IMR-90 (cell line): ENCODE results near the gene ZNF276. TPM values are rescaled to one million over a fixed set of nuclear protein-coding genes. Genes with fewer than 3 reads are reported as not detected.

Experiments used
- ATAC-seq: fragments of 200-7000 bp; cut with Tn5 transposase; 2 replicates; pipeline ENCODE4 v1.9.1; 2020; ENCODE audit warnings: low read depth, mild to moderate bottlenecking, moderate library complexity
- BruUV-seq: library from RNA; stranded (reverse); fragments of 400-500 nt; replicated peaks from 2 replicates; lab custom pipeline; 2021; lab: Mats Ljungman, UMichigan
- CTCF ChIA-PET: fragments of 300-600 bp; formaldehyde crosslinking; extraction: SDS; loops from one replicate; lab custom pipeline; 2021; ENCODE audit warnings: antibody characterized with exemption; lab: Yijun Ruan, JAX
- POLR2A ChIA-PET: fragments of 300-600 bp; sonication (Branson Sonifier 250); formaldehyde crosslinking; loops from one replicate; lab custom pipeline; 2022; ENCODE audit warnings: antibody characterized with exemption; ENCODE audit not compliant: unreplicated experiment; lab: Charles Lee
- DNase-seq: peaks from one replicate; pipeline ENCODE4 v3.0.0; 2013
- H2AFZ ChIP-seq: replicated peaks from 2 replicates; pipeline ENCODE3; 2013; ENCODE audit warnings: low read length, mild to moderate bottlenecking; ENCODE audit not compliant: poor library complexity
- H2AK5ac ChIP-seq: 2 replicates; pipeline ENCODE4 v1.6.1; 2013; ENCODE audit warnings: low read depth, low read length, inconsistent platforms
- H2AK9ac ChIP-seq: replicated peaks from 2 replicates; pipeline ENCODE3; 2013; ENCODE audit warnings: mild to moderate bottlenecking, low read depth, low read length, moderate library complexity; ENCODE audit not compliant: poor library complexity
- H2BK120ac ChIP-seq: 2 replicates; pipeline ENCODE4 v1.6.1; 2013; ENCODE audit warnings: low read depth, low read length, inconsistent platforms
- H2BK15ac ChIP-seq: 3 replicates; pipeline ENCODE4 v1.6.1; 2013; ENCODE audit warnings: low read depth, low read length, inconsistent platforms
- H2BK20ac ChIP-seq: 2 replicates; pipeline ENCODE4 v1.6.1; 2013; ENCODE audit warnings: low read depth, mild to moderate bottlenecking, inconsistent platforms, low read length, moderate library complexity
- H2BK5ac ChIP-seq: 2 replicates; pipeline ENCODE4 v1.6.1; 2013; ENCODE audit warnings: mild to moderate bottlenecking, low read depth, low read length, inconsistent platforms; ENCODE audit not compliant: poor library complexity, severe bottlenecking
- H3K14ac ChIP-seq: replicated peaks from 2 replicates; pipeline ENCODE4 v1.6.1; 2013; ENCODE audit warnings: low read depth, low read length, inconsistent platforms
- H3K18ac ChIP-seq: 2 replicates; pipeline ENCODE4 v1.6.1; 2013; ENCODE audit warnings: low read depth, low read length, control low read depth
- H3K23ac ChIP-seq: 2 replicates; pipeline ENCODE4 v1.6.1; 2013; ENCODE audit warnings: low read depth, low read length, inconsistent platforms
- H3K27ac ChIP-seq: 2 replicates; pipeline ENCODE4 v1.5.1; 2013; ENCODE audit warnings: mild to moderate bottlenecking, control low read depth, low read length; ENCODE audit not compliant: insufficient read depth
- H3K27me3 ChIP-seq: 2 replicates; pipeline ENCODE4 v1.6.1; 2013; ENCODE audit warnings: low read length; ENCODE audit not compliant: control insufficient read depth, insufficient read depth
- H3K36me3 ChIP-seq: 2 replicates; pipeline ENCODE4 v1.6.1; 2013; ENCODE audit warnings: low read length, mixed read lengths; ENCODE audit not compliant: control insufficient read depth, insufficient read depth
- H3K4ac ChIP-seq: 2 replicates; pipeline ENCODE4 v1.6.1; 2013; ENCODE audit warnings: low read depth, low read length, inconsistent platforms
- H3K4me1 ChIP-seq: 2 replicates; pipeline ENCODE4 v1.6.1; 2013; ENCODE audit warnings: low read length, mixed read lengths; ENCODE audit not compliant: control insufficient read depth, insufficient read depth
- H3K4me2 ChIP-seq: 2 replicates; pipeline ENCODE4 v1.6.1; 2013; ENCODE audit warnings: low read depth, mild to moderate bottlenecking, control low read depth, low read length, moderate library complexity
- H3K4me3 ChIP-seq: 2 replicates; pipeline ENCODE4 v1.5.1; 2013; ENCODE audit warnings: low read depth, mild to moderate bottlenecking, control low read depth, low read length, moderate library complexity; ENCODE audit not compliant: insufficient read depth
- H3K56ac ChIP-seq: 2 replicates; pipeline ENCODE4 v1.6.1; 2013; ENCODE audit warnings: low read length, inconsistent platforms; ENCODE audit not compliant: insufficient read depth; ENCODE audit errors: extremely low read depth
- H3K79me1 ChIP-seq, 2 experiments: 2 replicates each; pipeline ENCODE4 v1.6.1; 2013; ENCODE audit warnings: low read length in 2 of 2, inconsistent platforms in 1 of 2, low read depth in 1 of 2
- H3K9ac ChIP-seq: 2 replicates; pipeline ENCODE4 v1.6.1; 2013; ENCODE audit warnings: low read depth, low read length, control low read depth
- H3K9me1 ChIP-seq: 2 replicates; pipeline ENCODE4 v1.6.1; 2013; ENCODE audit warnings: low read length, inconsistent platforms; ENCODE audit not compliant: insufficient read depth
- H3K9me3 ChIP-seq: 2 replicates; pipeline ENCODE4 v1.6.1; 2013; ENCODE audit warnings: low read length; ENCODE audit not compliant: control insufficient read depth, insufficient read depth
- H4K20me1 ChIP-seq: 2 replicates; pipeline ENCODE4 v1.6.1; 2013; ENCODE audit warnings: low read length, inconsistent platforms; ENCODE audit not compliant: insufficient read depth
- H4K5ac ChIP-seq: 2 replicates; pipeline ENCODE4 v1.6.1; 2013; ENCODE audit warnings: mild to moderate bottlenecking, low read depth, low read length, control low read depth
- H4K8ac ChIP-seq, 2 experiments: 2 replicates each; pipeline ENCODE4 v1.6.1; 2013; ENCODE audit warnings: low read depth in 2 of 2, low read length in 2 of 2, control low read depth in 1 of 2, inconsistent platforms in 1 of 2
- H4K91ac ChIP-seq: 2 replicates; pipeline ENCODE4 v1.6.1; 2013; ENCODE audit warnings: low read depth, low read length, inconsistent platforms; ENCODE audit not compliant: insufficient read depth
- CEBPB ChIP-seq: IDR thresholded peaks from 2 replicates; pipeline ENCODE4 v1.6.1; 2012; ENCODE audit warnings: low read depth, low read length, improper control_type of control experiment
- CHD1 ChIP-seq: IDR thresholded peaks from 2 replicates; pipeline ENCODE4 v1.6.1; 2012; ENCODE audit warnings: low read depth, low read length, improper control_type of control experiment
- CTCF ChIP-seq: conservative IDR thresholded peaks from 2 replicates; pipeline ENCODE4 v1.5.1; 2012; ENCODE audit warnings: mild to moderate bottlenecking, low read depth, low read length, improper control_type of control experiment
- FOS ChIP-seq: fragments of 150-350 bp; IDR thresholded peaks from 2 replicates; pipeline ENCODE4 v1.6.1; 2016; ENCODE audit warnings: low read depth, low read length
- MAFK ChIP-seq: IDR thresholded peaks from 2 replicates; pipeline ENCODE4 v1.6.1; 2012; ENCODE audit warnings: low read depth, low read length, improper control_type of control experiment
- MAZ ChIP-seq: IDR thresholded peaks from 2 replicates; pipeline ENCODE4 v1.6.1; 2012; ENCODE audit warnings: low read depth, mild to moderate bottlenecking, low read length, improper control_type of control experiment, moderate library complexity, borderline replicate concordance
- MXI1 ChIP-seq: IDR thresholded peaks from 2 replicates; pipeline ENCODE4 v1.6.1; 2012; ENCODE audit warnings: low read depth, mild to moderate bottlenecking, low read length, moderate library complexity, borderline replicate concordance
- NFE2L2 ChIP-seq: fragments of 150-350 bp; IDR thresholded peaks from 2 replicates; pipeline ENCODE4 v1.6.1; 2016; ENCODE audit warnings: low read depth, mild to moderate bottlenecking, low read length
- POLR2A ChIP-seq: IDR thresholded peaks from 2 replicates; pipeline ENCODE4 v1.6.1; 2012; ENCODE audit warnings: mild to moderate bottlenecking, low read depth, low read length
- RAD21 ChIP-seq: IDR thresholded peaks from 2 replicates; pipeline ENCODE4 v1.6.1; 2012; ENCODE audit warnings: low read length, improper control_type of control experiment
- RFX5 ChIP-seq: IDR thresholded peaks from 2 replicates; pipeline ENCODE4 v1.8.0; 2012; ENCODE audit warnings: low read depth, mild to moderate bottlenecking, low read length, moderate library complexity
- SMC3 ChIP-seq: fragments of 150-350 bp; IDR thresholded peaks from 2 replicates; pipeline ENCODE4 v1.6.1; 2016; ENCODE audit warnings: low read depth, mild to moderate bottlenecking, antibody characterized with exemption, low read length, moderate library complexity
- USF2 ChIP-seq: fragments of 150-350 bp; IDR thresholded peaks from 2 replicates; pipeline ENCODE4 v1.6.1; 2017; ENCODE audit warnings: mild to moderate bottlenecking, antibody characterized with exemption, low read length, low read depth
- WGBS, 2 experiments: methylation state at CpG; one replicate each; pipeline versions ENCODE4 v1.1.5 to v1.1.7; 2013; ENCODE audit warnings: missing lambda C conversion rate in 2 of 2; ENCODE audit not compliant: insufficient read length in 1 of 2; ENCODE audit errors: extremely low coverage in 2 of 2; 5-methylcytosine and 5-hydroxymethylcytosine counted together
- dilution Hi-C: fragments of 300-500 bp; cut with HindIII; formaldehyde crosslinking; loops from one replicate; pipeline ENCODE4 v1.14.3; 2018; ENCODE audit warnings: low sequenced_read_pairs; ENCODE audit not compliant: unreplicated experiment
- in situ Hi-C: fragments of 300-500 bp; cut with MboI; formaldehyde crosslinking; loops from 3 replicates; pipeline ENCODE4 v1.14.3; 2019; ENCODE audit warnings: low sequenced_read_pairs, inconsistent platforms, mixed read lengths
- intact Hi-C: fragments of 100-400 bp; cut with micrococcal nuclease; formaldehyde crosslinking; loops from 2 replicates; pipeline ENCODE4 v1.10.0; 2022
- polyA plus RNA-seq, 3 experiments: library from polyadenylated mRNA; depleted of rRNA; stranded (reverse); fragments of >200 nt; gene quantifications; 2 replicates each; pipeline ENCODE4 v1.2.3, GENCODE V29; 2012; ENCODE audit warnings: low replicate concordance in 1 of 3
- total RNA-seq: library from RNA; depleted of rRNA; stranded (reverse); fragments of >200 nt; gene quantifications from 2 replicates; pipeline ENCODE4 v1.2.3, GENCODE V29; 2012

Gene ZNF276
- total and polyA plus RNA-seq, 2 of the 4 experiments (the other 2 are of a cell fraction), result 4.1 to 18.6 TPM

GRCh38 chr16:89700649-89701424, 20.5 kb upstream of the ZNF276 start:
- Histone ChIP-seq H3K79me1 (peaks cover 5 to 20% of the 10 kb centered on the region in 2 experiments; a peak in 2 of 4 replicates), H2BK120ac (no peak overlapping the region), H3K9me3 (no peaks in the 10 kb centered on the region), H3K18ac (no peak overlapping the region), H4K5ac (no peak overlapping the region), H2AK9ac (peak overlapping the region; percentile 95), H3K27ac (peak overlapping the region; percentile 64; the same call in 1 of the 2 replicates), H2BK15ac (no peak overlapping the region), H2AFZ (peak overlapping the region; percentile 97), H4K91ac (no peak overlapping the region), H2BK20ac (no peak overlapping the region), H3K56ac (no peak overlapping the region), H4K20me1 (peaks cover 28% of the 10 kb centered on the region), H3K9ac (peak overlapping the region; percentile 89), H3K4me3 (peak overlapping the region; percentile 100), H3K4me1 (peaks cover 11% of the 10 kb centered on the region), H3K23ac (no peak overlapping the region), H3K36me3 (peaks cover 10% of the 10 kb centered on the region; the same call in 1 of the 2 replicates), H4K8ac (peak overlapping the region in 1 of 2 experiments; percentile 37; a peak in 1 of 4 replicates), H3K4ac (peak overlapping the region; percentile 1; the same call in 1 of the 2 replicates), H3K14ac (peak overlapping the region; percentile 10; the same call in 1 of the 2 replicates), H3K9me1 (no peaks in the 10 kb centered on the region), H3K27me3 (no peaks in the 10 kb centered on the region), H2BK5ac (peak overlapping the region; percentile 35), H3K4me2 (peak overlapping the region; percentile 86), H2AK5ac (peak overlapping the region; percentile 86)
- intact Hi-C loops (loop anchor here (2.0 kb wide), 2 partner anchors 92 to 160 kb away; no protein-coding TSS in a partner anchor), in situ Hi-C loops (no loop called here), dilution Hi-C loops (no loop called here)
- ATAC-seq (peak; percentile 6), DNase-seq (peak; percentile 24)
- 2% methylated on average over 49 of the region's 78 CpGs; no CpG with 5 or more reads in 1 of the 2 experiments for WGBS, 2 experiments
- CTCF ChIA-PET, result interaction anchor here (0.7 to 3.2 kb wide), 9 partner anchors 10 to 160 kb away, joined by 3 to 19 read pairs (median 3); no protein-coding TSS in a partner anchor
- POLR2A ChIA-PET, result no interaction called here
- no TSS peak for BruUV-seq
- TF ChIP-seq SMC3, result no peak
- TF ChIP-seq CHD1, result no peak; the same call in 1 of the 2 replicates
- TF ChIP-seq CEBPB, result no peak
- peak; percentile 40 for TF ChIP-seq CTCF
- TF ChIP-seq RAD21, result no peak
- TF ChIP-seq USF2, result no peak
- no peak for TF ChIP-seq RFX5
- no peak for TF ChIP-seq NFE2L2
- TF ChIP-seq MAZ, result no peak
- TF ChIP-seq FOS, result no peak
- 0 out of 2 replicates have a peak, but pooled peaks have one; percentile 42 for TF ChIP-seq MXI1
- no peak for TF ChIP-seq POLR2A
- TF ChIP-seq MAFK, result no peak
